ENCODE data around the gene ARHGAP24.

GRCh38 chr4:85531560-85532341, 56.8 kb downstream of the ARHGAP24 start:
- TF ChIP-seq CTCF (IDR thresholded peaks at IDR 0.05) (no peak), POLR2A (IDR thresholded peaks at IDR 0.05) (no peak)

All from right lobe of liver (tissue), 4 donors.